GM03348 (cell line): ENCODE data around the gene FNDC3B.
A peak's percentile ranks its signal among the peaks of the same experiment; 100 is the strongest.

Source experiments
- DNase-seq: peaks from one replicate; pipeline ENCODE4 v3.0.0; 2012; ENCODE audit warnings: low spot score

The FNDC3B gene

DNA sequence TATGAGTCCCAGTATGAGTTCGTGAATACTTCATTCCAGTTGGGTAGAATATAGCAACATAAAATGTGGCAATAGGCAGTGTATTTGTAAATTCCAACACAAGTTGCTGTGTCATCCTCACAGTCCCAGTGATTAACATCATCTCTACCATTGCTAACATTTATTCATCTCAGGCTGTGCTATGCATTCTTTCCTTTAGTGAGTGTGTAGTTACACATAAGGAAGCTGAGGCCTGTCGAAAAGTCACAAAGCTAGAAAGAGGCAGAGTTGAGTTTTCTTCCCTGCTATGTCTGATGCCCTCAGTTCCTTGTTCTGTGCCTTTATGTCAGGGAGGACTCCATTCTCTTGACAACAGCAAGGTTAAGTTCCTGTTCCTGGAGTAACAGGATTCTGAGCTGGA lies 96.4 kb downstream of the FNDC3B start:
- DNase-seq: peak; percentile 45

DNA sequence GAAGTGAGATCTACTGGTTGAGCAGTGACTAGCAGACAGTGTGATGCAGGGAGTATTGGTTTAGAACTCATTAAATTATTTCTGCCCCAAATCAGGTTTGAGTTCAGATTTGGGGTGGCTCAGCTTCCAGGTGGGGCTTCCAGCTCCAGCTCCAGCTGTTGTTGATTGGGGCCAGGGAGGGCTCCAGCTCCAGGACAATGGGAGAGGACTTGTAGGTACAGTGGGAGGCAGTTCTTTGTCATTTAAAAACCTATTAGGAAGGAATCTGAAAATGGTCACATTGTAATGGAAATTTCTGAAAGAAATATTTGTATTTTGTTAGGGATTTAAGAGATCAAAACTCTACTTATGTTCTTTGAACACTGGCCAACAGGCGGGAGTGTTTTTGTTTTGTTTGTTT lies 97.0 kb downstream of the FNDC3B start:
- no peak for DNase-seq

DNA sequence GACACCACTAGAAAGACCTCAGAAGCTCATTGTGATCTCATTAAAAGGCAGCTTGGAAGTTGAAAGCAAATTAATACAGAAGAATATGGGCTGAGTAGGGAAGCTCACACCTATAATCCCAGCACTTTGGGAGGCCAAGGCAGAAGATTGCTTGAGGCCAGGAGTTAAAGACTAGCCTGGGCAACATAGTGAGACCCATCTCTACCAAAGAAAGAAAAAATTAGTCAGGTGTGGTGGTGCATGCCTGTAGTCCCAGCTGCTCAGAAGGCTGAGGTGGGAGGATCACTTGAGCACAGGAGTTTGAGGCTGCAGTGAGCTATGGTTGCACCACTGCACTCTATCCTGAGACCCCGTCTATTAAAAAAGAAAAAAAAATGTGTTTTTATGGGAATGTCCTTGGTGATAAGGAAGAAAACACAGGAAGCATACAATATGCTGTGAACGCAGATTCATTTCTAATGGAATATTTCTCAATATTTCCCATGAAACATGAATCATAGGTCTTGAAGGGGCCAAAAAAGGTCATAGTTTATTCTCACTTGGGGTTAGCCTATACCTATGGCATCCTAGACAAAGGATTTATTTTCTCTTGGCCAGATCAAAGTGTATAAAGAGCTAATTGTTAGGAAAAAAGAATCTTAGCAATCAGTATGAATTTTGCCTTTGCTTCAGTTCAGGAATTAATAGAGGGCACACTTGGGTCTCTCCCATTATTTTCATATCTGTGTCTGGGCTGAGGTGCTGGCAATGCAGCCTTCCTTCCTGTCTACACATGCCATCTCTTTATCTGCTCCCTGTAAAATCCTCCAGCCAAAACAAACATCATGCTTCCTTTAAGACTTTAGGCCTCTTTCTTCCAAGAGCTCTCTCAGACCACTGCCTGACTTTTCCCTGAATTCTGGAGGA lies 98.2 kb downstream of the FNDC3B start:
- no peak for DNase-seq

DNA sequence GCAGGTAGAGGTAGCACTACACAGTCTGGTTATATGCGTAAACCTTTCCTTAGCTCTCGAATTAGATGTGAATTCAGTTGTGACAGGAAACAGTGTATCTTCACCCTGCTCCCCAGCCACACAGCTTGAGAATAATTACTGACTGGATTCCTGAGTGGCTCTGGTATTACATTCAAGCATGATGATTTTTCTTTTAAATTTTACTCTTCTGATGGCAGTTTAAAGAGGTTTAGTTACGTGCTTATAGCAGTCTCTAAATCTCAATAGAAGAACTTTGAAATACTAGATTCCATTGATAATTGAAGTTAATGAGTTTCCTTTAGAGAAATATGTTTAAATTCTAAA lies 98.8 kb downstream of the FNDC3B start:
- no peak for DNase-seq

DNA sequence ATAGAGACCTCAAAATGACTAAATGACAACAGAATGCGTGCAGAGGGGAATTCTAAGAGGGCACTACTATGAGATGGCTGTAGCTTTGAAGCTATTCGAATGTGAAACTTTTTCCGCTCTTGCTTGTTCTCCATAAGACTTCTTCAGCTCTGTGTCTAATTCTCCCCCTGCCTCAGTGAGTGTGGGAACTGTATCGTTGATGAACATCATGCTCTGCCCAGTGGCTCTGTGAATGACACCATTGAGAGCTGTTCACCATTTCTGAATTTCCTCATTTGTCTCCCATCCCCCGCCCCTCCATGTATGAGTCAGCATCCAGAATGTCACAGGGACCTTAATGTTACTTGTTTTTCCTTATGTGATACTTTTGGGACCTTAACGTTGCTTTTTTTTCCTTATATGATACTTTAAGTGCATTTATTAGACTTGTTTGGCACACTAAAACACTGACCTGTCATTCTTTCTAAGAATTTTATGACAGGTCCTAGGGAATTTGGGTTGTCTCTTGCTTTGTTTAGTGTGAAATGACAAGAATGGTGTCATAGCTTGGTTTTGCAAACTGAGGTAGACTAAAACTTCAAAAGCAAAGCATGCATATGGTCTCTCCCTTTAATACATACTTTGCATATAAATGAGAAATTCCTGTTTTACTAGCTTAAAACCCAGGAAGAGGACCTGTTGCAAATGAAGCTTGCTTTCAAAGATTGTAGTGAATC lies 99.6 kb downstream of the FNDC3B start:
- DNase-seq: no peak

DNA sequence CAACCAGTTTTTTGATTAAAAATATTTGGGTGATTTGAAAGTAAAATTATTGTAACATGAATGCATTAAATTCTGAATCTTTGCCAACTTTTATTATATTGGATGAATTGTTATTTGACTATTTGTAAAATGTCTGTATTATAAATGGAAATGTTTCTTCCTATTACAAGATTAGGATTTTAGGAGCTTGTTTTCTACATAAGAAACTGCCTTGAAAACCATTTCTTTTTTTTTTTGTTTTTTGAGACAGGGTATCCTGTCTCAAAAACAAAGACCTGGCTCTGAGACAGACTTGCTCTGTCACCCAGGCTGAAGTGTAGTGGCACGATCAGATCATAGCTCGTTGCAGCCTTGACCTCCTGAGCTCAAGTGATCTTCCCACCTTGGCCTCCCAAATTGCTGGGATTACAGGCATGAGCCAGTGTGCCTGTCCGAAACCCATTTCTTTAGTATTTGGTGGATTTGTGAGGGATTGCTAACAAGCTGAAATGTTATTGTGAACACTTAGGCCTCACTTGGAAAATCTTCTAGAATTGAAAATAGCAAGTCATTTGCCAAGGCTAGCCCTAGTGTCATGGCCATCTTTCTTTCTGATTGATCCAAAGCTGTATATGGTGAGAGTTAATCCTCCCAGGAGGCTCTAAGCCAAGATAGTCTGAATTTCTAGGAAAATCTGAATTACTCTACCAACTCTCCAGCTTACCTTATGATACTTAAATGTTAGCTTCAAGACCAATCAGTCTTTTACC lies 100.3 kb downstream of the FNDC3B start:
- DNase-seq: no peak

DNA sequence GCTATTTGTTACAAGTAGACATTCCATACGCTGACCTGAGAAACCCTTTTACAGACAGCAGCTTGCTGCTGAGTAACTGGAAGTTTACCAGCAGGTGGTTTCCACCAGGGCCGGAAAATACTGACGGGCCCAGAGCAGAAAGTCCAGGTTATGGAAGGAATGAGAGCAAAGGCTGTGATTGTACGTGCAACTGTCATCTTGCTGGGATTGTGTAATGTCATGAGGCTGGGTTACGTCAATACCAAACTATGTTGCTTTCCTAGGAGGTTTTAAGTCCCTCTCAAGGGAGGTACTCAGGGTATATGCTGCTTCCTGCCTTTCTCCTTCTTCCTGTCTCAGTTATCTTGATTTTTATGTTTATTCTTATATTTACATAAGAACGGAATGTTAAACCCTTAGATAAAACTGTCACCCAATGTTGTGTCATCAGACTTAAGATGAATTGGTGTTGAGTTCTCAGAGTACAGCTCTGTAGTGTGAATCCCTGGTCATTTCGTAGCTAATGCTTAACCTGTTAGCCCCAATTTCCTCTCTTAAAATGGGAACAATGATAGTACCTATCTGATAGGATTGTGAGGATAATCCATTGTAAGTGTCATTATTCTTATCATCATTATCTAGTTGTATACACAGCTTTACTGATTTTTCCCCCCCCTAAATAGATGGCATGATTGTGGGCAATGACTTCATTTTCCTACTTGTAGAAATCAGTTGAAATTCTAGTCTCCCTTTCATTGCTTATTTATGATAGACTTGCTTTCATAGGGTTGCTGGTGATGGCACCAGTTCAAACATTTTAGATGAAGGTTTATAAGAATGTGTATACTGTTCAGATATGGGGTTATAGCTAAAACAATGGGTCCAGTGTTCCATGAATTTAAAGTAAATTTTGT lies 101.4 kb downstream of the FNDC3B start:
- peak; percentile 73 for DNase-seq

DNA sequence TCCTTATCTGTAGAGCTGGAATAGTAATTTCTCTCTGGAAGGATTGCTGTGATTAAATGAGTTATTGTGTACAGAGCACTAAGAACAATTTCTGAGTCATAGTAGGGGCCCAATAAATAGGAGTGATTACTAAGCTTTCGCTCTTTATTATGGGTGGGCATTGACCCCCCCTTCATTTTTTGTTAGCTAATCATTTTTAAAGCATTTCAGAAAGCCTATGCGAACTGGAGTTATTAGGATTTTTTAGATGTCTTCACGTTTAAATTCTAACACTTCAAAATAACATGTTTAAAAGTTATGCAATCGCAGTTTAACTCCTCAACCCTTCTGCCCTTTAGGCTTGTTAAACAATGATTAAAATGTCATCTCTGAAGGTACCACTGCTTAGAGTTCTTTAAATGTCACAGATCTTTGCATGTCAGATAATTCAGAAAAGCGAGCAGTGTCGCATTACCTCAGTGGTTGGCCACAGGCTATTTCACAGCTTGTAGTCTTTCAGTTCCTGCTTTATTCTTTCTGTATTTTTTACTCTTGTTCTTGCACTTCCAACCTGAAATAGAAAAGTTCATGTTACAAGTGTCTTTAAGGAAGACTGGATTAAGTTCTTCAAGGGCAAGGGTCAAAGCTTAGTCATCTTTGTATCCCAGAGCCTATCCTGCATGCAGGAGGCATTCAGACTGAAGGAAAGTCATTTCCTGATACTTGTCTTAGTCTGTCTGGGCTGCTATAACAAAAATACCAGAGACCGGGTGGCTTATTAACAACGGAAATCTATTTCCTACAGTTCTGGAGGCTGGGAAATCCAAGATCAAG lies 102.9 kb downstream of the FNDC3B start:
- peak; percentile 20 for DNase-seq

DNA sequence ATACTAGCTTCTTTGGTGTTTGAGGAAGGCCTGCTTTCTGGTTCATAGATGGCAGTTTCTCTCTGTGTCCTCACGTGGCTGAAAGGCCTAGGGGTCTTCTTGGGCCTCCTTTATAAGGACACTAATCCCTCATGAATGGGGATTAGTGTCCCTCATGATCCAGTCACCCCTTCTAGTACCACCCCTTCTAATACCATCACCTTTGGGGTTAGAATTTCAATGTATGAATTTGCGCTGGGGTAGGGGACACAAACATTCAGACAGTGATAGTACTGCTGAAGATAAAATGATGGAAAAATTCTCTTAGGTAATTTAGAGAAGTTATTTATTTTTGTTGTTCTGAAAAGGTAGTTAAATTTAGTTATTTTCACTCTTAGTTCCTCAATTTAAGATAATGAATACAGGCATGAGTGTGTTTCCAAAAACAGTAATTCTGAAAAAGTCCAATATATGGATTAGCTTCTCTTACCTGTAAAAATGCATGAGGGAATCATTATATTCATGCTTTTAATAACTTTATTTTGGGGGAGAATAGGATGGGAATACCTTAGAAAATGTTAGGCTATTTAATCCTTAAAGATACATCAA lies 103.6 kb downstream of the FNDC3B start:
- no peak for DNase-seq

DNA sequence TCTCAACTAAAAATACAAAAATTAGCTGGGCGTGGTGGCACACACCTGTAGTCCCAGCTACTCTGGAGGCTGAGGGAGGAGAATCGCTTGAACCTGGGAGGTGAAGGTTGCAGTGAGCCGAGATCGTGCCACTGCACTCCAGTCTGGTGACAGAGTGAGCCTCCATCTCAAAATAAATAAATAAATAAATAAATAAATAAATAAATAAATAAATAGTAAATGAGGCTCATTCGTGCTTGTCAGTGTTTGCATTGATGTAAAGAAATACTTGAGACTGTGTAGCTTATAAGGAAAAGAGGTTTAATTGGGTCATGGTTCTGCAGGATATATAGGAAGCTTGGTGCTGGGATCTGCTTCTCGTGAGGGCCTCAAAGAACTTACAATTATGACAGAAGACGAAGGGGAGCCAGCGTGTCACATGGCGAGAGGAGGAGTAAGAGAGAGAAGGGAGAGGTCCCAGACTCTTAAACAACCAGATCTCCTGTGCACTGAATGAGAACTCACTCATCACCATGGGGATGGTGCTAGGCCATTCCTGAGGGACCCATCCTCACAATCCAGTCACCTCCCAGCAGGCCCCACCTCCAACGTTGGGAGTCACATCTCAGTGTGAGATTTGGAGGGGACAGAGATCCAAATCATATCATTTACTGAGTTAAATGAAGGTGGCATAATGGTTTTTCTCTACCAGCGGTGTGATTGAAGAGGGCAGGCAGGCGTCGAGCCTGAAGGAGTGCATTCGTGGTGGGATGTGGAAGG lies 104.5 kb downstream of the FNDC3B start:
- DNase-seq: no peak

DNA sequence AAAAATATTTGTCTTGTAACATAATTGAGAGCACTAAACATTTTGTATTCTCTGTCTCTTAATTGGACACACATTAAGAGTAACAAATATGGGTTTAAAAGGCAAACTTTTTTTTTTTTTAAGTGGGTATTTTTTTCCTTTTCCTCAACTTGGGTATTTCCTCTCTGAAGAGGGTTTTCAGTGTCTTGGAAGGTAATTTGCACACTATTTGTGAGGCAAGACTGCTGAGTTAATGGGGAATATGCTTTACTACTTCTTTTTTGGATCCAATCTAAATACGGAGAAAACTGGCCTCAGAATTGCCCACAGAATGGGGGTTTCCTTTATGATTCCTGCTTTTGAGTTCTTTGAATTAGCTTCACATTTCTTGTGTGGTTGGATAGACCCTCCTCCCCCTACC lies 105.2 kb downstream of the FNDC3B start:
- DNase-seq: no peak

DNA sequence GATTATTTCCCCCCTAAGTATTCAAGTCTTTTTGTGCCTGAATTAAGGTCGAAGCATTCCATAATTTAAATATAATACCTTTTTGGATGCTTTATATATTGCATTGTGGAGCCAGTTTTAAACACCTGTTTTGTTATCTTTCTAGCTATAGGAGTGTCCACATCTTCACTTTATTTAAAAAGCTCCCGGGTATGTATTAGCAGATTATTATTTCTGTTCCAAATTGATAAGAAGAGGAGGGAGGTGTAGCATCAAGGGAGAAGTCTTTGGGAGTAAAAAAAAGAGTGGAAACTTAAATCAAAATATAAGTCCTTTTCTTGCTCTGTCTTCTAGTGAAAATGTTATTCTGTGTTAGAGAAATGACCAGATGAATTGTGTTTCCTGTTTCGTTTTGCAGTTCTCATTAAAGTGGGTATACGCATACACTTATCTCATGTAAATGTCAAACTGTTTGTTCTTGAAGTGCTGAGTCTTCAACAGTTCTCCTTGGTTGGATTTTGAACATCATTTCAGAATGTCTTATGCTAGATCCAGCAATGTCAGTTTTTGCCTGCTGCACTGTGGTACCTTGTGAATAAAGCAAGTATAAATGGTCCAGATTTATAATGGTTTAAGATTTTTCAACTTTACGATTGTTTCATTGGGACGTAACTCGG lies 105.8 kb downstream of the FNDC3B start:
- DNase-seq: no peak

DNA sequence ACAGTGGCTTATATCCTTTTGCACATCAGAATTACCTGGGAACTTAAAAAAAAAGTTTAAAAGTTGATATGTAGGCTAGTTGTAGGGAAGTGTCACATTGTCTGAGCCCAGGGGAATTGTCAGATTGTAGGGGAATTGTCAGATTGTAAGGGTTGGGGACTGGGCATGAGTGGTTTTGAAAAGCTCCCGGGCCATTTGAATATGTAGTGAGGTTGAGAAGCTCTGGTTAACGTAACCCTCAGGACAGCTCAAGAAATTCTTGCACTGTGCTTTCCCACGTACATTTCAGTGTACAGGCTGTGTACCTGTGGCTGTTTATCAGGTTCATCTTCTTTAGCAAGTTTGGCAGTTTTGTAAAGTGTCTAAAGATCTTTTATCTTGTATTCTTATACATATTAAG lies 107.0 kb downstream of the FNDC3B start:
- DNase-seq: no peak

DNA sequence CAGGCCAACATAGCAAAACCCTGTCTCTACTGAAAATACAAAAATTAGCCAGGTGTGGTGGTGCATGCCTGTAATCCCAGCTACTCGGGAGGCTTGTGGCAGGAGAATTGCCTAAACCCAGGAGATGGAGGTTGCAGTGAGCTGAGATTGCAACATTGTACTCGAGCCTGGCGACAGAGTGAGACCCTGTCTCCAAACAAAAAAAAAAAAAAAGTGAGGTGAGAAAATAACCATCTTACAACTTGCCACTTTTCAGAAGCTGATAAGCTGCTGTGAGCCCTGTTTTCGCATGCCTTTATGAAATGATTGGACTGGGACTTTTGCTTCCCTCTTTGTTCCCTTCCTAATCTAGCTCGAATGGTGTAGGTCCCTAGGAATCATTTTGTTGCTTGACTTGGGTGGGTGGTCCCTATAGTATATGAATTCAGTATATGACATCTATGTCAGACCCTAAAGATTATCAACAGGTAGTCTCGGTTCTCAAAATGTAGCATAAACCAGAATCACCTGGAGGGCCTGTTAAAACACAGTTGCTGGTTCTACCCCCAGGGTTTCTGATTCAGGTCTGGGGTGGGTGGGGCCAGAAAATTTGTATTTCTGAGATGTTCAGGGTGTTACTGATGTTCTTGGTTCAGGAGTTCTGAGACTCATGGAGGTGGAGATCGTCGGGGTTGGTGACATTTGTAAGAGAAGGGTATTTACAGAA lies 107.9 kb downstream of the FNDC3B start:
- no peak for DNase-seq

DNA sequence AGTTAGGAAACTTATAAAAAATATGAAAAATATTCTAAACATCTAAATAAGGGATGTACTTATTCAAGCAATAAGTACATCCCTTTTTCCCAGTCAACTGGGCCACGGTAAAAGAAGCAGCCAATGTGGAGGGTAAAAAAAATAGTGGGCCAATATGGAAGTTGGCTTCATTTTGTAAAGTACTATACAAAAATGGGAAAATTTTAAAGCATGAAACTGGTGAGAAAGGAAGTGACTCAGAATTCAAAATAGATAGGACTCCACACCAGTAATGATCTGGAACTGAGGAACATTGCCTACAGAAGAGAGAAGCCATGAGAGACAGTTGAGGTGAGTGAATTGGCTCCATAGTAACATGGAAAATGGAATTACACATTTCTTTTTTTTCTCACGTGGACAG lies 108.9 kb downstream of the FNDC3B start:
- no peak for DNase-seq

DNA sequence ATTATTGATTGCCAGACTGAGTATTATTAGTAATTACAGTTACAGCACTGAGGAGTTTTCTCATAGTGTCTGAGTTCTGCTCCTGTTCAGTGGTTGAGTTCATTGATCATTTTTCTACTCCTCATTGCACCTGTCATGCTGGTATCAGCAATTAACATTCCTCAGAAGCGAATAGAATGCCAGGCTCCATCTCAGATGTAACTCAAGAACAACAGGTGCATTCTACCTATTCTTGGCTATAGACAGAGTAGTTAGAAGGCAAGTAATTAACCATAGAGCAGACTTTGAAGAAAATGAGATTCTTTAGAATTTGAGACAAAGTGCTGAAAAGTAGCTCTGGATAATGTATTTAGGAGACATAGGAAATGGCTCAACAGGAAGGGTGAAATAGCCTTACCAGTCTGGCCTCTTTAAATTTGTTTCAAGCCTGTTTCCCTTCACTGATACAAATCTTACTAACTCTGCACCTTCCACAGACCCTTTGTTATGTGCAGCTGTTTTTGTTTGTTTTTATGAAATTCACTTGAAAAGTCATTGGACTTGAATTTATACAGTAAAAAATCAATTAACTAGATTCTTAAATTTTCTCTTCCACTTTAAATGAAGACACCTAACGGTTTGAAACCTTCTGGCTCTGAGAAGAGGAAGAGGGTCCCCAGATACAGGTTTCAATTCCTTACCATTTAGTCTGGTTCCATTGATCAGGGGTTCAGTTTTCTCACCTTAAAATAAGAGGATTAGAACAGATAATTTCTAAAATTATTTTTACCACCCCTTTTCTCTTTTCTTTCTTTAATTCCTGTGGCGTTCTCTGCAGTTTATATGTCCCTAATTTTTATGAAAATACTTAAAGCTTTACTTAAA lies 109.6 kb downstream of the FNDC3B start:
- DNase-seq: no peak

DNA sequence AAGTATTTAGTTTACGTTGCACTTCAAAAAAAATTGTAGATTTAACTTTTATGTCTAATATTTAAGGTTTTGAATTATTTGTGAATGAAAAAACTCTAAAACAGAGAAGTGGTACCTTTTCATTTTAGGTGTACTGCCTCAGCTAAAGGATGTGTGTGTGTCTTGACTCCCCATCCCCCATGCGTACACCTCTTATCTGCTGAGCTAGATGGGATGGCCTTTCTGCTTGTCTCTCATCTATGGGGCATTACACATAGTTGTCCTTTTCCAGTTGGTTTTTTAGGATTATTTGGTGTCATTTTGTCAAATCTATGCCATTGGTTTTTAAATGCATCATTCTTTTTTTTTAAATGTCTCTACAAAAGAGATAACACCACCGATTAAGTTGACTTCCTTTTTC lies 110.9 kb downstream of the FNDC3B start:
- DNase-seq: no peak
